AG08395 (cell line): ENCODE measurements around the gene UCK1.

Experiments
- DNase-seq: peaks from one replicate; pipeline ENCODE4 v3.0.0; 2012; ENCODE audit warnings: mixed read lengths, low spot score

The UCK1 gene

DNA sequence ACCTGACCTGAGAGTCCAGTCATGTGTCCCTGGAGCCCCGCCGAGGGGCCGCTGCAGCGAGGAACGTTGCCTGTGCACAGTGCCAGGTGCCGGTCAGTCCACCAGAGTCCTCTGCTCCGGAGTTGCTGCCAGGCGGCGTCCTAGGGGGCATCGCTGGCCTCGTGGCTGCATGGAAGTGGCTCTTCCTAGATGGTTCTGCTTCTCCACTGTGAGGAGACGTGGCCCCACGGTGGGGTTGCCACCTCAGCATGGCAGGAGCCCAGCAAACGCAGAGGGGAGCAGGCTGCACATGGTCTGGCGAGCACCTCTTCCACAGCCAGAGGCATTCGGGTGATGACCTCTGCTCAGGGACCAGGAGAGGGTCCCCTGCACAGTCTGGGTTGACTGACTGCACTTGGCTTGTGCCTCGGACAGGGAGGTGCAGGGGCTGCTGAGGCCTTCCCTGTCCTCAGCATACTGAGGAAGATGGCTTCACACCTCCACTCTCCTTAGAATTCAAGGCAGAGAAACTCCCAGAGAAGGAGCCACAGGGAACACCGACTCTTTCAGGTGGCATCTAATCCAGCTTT, 54.2 kb downstream of the UCK1 start:
- DNase-seq: no peak

DNA sequence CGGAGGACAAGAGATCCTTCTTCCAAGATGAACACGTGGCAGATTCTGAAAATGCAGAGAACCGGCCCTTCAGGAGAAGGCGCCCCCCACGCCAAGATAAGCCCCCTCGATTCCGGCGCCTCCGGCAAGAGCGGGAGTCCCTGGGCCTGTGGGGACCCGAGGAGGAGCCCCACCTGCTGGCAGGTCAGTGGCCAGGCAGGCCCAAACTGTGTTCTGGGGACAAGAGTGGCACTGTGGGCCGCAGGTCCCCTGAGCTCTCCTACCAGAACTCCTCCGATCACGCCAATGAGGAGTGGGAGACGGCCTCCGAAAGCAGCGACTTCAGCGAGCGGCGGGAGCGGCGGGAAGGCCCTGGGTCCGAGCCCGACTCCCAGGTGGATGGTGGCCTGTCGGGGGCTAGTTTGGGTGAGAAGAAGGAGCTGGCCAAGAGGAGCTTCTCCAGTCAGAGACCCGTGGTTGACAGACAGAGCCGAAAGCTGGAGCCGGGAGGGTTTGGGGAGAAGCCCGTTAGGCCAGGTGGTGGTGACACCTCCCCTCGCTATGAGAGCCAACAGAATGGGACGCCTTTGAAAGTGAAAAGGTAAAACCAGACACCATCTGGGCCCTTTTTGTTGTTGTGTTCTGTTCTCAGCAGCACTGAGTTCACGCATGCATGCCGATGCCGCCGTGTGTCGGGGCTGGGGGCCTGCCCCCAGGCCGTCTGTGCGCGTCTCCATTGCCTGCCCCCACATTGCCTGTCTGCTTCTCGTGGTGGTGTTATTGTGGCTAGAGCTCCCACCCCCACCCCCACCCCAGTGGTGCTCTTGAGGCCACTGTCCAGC, 54.9 kb downstream of the UCK1 start:
- DNase-seq: no peak

- DNase-seq: no peak
These were observed 55.7 kb downstream of the UCK1 start for GRCh38 chr9:131475111-131475955.

- no peak for DNase-seq
These were observed 56.4 kb downstream of the UCK1 start for GRCh38 chr9:131474711-131475110.

DNA sequence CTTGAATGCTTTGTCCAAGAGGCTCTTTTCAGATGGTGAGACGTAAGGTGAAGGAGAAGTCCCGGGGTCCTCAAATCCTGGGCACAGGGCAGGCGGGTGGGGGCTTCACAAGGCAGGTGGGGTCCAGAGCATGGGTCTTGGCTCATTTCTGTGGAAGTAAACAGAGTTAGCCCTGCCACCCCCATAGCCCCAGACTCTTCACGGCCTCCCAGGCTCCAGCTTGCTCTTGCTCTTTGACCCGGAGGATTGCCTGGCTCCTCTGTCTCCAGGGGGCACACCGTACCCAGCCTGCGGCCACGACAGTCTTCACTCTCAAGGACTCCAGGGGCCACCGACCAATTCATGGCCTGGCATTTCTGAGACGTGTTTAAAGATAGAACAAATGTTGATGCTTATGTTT, 57.2 kb downstream of the UCK1 start:
- no peak for DNase-seq
